NCI-H2107 treated with DMSO at 0.1 percent for 48 hours (cell line): ENCODE results near the gene FYN.

ENCODE experiments used
- DNase-seq: peaks from one replicate; lab custom pipeline; 2025; ENCODE audit not compliant: unreplicated experiment; lab: John Stamatoyannopoulos, UW

The FYN gene

GRCh38 chr6:111734068-111735061, 138.9 kb downstream of the FYN start:
- no peak for DNase-seq

DNA sequence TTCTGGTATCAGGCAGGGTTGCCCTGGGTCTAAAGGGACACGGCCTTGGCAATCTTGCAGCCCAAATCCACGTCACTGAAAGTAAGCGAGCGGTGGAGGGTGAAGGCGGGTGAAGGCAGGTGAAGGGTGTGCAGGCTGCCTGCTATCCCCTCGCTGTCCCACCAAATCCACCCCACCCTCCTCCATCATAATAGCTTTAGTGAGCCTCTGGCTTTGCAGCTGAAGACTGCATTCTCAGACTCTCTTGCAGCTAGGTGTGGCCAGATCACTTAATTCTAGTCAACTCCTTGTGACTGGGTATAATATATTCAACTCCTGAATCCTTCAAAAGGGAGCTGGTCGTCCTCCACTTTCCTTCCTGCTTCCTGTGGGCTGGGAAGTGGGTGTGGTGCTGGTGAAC, 140.9 kb downstream of the FYN start:
- DNase-seq: no peak

GRCh38 chr6:111731456-111732195, 141.6 kb downstream of the FYN start:
- no peak for DNase-seq

- no peak for DNase-seq
Observed at GRCh38 chr6:111730864-111731263, 142.4 kb downstream of the FYN start.

DNA sequence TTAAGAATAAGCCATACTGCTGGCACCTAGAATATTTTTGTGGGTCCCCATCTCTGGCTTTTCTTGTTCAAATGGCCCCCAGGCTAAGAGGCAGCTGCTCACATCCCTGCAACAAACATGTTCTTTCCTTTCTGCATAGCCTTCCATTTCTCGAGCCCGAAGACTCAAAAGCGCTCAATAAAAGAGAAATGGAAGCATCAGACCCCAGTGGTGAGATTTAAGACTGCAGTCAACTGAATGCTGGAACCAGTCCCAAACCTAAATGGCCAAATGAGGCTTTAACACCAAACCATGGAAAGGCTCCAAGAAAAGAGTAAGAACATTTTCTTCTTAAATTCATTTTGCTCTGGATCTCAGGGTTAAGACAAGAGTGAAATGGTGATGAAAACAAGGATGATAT, 145.4 kb downstream of the FYN start:
- no peak for DNase-seq

- no peak for DNase-seq
Observed at GRCh38 chr6:111727041-111727440, 146.2 kb downstream of the FYN start.

GRCh38 chr6:111725446-111726112, 147.7 kb downstream of the FYN start:
- no peak for DNase-seq

DNA sequence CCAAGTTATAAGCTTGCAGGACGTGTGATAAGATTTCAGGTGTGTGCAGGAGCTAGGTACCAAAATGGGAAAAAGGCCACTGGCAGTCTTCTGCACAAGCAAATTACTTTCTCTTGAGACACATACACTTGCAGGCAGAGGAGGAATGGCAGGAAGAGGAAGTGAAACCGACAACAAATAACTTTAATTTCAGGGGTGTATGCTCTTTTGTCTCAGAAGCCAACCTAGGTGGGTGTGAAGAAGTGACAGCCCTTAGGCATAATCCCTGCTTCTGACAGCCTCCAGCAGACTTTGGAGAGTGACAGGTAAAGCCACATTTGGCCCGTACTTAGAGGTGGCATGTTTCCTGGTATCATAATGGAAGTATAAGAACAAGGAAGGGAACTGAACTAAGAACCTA, 148.7 kb downstream of the FYN start:
- no peak for DNase-seq

- DNase-seq: no peak
Observed at GRCh38 chr6:111724039-111724438, 149.2 kb downstream of the FYN start.

- DNase-seq: no peak
Observed at GRCh38 chr6:111723412-111723970, 149.8 kb downstream of the FYN start.

DNA sequence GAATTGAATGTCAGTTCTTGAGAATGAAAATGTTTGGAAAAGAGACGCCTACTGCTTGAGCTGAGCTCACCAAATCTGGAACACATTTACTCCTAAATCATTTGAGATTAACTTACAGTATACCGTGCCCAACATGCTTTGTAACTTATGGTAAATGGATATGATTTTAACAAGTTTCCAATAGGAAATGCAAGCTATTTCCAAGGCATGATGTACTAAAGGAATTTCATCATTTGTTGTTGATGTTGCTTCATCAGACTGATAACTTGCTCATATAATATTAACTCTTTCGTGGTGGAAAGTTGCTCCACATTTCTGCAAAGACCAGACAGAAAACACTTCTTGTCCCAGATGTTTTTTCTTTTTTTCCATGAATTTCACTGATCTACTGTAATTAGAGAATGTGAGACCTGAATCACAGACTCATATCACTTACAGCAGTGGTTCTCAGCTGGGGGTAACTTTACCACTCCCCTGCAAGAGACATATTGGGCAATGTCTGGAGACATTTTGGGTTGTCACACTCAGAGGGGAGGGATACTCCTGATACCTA, 151.0 kb downstream of the FYN start:
- DNase-seq: no peak

DNA sequence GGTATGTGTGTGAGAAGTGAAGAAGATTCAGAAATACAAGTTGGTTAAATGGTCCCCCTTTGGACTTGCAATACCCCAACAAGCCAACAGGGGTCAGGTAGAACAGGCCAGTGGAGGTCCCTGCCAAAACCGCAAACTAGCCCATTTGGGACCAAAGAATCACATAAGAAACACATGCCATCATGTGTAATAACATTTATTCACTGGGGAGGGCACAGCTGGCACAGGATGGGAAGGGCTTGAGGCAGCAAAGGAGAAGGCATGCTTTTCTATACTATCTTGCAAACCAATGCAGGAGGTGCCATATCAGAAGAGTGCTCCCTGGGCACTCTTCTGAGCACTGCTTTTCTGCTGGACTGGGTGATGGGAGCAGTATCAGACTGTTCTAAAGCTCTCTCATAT, 151.5 kb downstream of the FYN start:
- no peak for DNase-seq

GRCh38 chr6:111720931-111721496, 152.2 kb downstream of the FYN start:
- DNase-seq: no peak

DNA sequence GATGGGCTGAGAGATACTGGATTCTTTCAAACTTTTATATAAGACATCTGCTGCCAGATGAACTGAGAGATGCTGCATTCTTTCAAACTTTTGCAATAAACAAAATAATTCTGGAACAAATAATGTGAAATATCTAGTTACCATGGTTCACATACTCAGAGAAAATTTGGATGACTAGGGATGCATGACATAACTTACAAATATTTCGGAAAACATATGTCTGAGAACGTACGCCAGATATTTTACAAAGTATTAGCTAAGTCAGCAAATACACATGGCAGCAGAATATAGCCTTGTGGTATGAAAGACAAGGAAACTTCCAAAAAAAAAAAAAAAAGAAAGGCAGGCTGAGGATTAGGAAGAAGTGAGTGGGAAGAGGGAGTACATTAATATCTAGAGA, 154.3 kb downstream of the FYN start:
- no peak for DNase-seq

DNA sequence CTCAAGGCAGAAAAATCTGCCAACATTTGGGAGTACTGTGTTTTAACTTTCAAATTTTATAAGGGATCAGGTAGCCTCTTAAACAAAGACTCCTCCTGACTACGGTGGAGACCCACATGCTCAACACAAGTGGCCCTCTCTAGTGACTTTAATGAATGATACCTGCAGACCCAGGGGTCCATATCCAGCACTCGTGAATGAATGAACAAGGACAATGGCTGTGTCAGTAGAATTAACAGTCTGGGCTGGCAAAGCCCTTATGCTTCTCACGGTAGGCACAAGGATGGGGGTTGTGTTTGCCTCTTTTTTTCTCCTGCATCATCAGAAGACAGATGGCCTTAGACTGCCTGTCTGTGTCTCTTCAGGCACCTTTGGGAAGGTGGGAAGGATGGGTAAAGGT, 154.9 kb downstream of the FYN start:
- DNase-seq: peak; percentile 44

DNA sequence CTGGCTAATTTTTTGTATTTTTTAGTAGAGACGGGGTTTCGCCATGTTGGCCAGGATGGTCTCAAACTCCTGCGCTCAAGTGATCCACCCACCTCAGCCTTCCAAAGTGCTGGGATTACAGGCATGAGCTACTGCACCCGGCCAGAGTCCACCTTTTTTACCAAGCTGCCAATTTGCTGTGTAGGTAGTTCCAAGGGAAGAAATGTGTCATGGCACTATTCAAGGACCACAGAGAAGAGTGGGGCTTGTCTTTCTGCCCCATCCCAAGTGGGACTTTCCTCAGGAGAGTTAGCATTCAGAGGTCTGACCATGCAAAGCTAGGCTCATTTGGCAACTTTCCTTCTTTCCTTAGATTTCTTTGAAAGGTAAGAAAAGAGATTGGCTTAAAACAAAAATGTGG, 155.6 kb downstream of the FYN start:
- DNase-seq: no peak

DNA sequence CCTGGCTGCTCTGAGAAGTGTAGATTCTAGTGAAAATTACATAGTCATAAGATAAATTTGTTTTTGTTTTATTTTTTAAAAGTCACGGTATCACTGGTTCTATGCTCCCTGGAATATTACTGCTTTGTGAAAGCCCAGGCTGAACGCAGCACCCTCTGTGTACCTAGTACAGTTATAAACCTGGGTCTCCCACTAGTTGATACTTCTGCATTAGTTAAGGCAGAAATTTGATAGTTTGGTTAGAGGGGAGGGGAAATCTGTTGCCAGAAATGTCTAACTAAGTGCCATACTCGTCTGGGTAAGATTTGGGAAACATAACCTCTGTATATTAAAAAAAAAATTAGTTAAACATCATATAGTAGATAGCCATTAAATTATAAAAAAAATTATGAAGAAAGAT, 156.9 kb downstream of the FYN start:
- no peak for DNase-seq

DNA sequence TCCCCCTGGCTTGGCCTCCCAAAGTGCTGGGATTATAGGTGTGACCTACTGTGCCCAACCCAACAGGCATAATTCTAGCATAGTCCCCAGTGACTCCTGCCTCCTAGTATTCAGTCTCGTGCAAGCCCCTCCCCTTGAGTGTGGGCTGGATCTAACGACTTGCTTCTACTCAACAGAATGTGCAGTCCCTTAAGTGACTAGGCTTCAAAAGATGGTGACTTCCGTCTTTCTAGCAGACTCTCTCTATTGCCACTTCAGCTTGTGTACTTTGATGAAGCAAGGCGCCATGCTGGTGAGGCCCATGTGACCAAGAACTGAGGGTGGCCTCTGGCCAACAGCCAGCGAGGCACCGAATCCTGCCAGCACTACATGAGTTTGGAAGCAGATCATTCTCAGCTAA, 157.9 kb downstream of the FYN start:
- no peak for DNase-seq

- no peak for DNase-seq
Observed at GRCh38 chr6:111714416-111715270, 158.6 kb downstream of the FYN start.

- no peak for DNase-seq
Observed at GRCh38 chr6:111713811-111714210, 159.4 kb downstream of the FYN start.
